Esophagus muscularis mucosa (tissue), 4 donors: Measurements from ENCODE around the gene HCAR2.
"Not testable (repeated sequence)": the region's sequence is repeated elsewhere in the genome, so short reads cannot be mapped to it uniquely, and the experiment has no call there.

Experiments
- CTCF ChIP-seq, 3 experiments: fragments of 200-600 bp in 2 of 3; fragments of 450-650 bp in 1 of 3; sonication (generic) in 2 of 3; IDR thresholded peaks; one replicate each; pipeline ENCODE4 v1.5.1; 2017 to 2019; ENCODE audit warnings: antibody characterized with exemption in 3 of 3, mild to moderate bottlenecking in 2 of 3, moderate library complexity in 1 of 3
- EP300 ChIP-seq: sonication (generic); formaldehyde crosslinking; IDR thresholded peaks from one replicate; pipeline ENCODE4 v1.6.1; 2017; ENCODE audit warnings: antibody characterized with exemption
- POLR2AphosphoS5 ChIP-seq, 2 donors: sonication (generic); formaldehyde crosslinking; IDR thresholded peaks; one replicate each; pipeline ENCODE4 v1.6.1; 2017; ENCODE audit warnings: antibody characterized with exemption in 2 of 2

- TF ChIP-seq CTCF (IDR thresholded peaks at IDR 0.05); POLR2AphosphoS5 (IDR thresholded peaks at IDR 0.05); EP300: not testable (repeated sequence)
Measured at GRCh38 chr12:122710341-122710740, 7.2 kb upstream of the HCAR2 start.
